Measurements from ENCODE around the gene EVI5L.

DNA sequence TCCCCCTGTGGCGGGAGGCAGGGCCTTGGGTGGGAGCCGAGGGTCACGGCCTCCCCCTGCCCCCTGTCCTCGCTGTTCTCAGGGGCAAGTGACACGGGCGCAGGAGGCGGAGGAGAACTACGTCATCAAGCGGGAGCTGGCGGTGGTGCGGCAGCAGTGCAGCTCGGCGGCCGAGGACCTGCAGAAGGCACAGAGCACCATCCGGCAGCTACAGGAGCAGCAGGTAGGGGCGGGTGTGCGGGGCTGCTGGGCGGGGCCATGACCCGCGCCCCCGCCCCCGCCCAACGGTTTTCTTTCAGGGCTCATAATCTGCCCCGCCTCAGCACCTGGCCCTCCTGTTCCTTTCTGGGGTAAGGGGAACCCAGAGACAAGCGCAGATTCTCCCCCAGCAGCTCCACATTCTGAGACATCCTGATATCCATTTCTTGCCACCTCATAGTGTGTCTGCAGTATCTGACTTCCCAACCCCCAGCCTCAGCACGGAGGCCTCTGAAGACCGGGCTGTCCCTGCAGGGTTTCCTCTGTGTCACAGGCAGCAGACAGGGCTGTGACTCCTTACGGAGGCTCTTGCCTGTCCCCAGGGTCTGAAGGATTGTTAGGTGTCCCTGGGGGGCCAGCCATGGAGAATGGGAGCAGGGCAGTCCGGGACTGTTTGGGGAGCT, 28.2 kb downstream of the EVI5L start:
- no peak for TF ChIP-seq CTCF (conservative IDR thresholded peaks at IDR 0.05 in 1 of 2, IDR thresholded peaks at IDR 0.05 in 1 of 2; ENCODE audit: low read depth in 1 of 2, low read length in 2 of 2)
- no peak for TF ChIP-seq EZH2 (IDR thresholded peaks at IDR 0.05; ENCODE audit: low read length, missing control alignments)
